Measurements from ENCODE around the gene PIK3C2G.

DNA sequence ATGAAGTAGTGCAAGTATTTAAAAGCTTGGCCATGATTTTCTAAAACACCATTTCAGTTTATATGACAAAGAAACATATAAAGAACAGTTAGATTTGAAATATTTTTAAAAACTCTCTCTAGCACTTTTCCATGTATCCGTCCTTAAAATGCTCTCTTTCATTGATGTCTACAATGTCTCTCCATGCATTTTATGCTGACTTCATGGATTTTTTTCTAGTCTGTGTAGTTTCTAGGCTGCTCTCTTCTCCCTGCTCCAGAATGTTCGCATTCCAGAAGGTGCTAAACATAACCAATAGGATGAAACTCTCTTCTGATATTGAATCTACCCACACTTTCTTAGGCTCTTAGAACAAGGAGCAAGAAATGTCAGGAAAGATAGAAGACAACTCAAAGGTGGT, 351.7 kb downstream of the PIK3C2G start:
- TF ChIP-seq, protein P1, sequence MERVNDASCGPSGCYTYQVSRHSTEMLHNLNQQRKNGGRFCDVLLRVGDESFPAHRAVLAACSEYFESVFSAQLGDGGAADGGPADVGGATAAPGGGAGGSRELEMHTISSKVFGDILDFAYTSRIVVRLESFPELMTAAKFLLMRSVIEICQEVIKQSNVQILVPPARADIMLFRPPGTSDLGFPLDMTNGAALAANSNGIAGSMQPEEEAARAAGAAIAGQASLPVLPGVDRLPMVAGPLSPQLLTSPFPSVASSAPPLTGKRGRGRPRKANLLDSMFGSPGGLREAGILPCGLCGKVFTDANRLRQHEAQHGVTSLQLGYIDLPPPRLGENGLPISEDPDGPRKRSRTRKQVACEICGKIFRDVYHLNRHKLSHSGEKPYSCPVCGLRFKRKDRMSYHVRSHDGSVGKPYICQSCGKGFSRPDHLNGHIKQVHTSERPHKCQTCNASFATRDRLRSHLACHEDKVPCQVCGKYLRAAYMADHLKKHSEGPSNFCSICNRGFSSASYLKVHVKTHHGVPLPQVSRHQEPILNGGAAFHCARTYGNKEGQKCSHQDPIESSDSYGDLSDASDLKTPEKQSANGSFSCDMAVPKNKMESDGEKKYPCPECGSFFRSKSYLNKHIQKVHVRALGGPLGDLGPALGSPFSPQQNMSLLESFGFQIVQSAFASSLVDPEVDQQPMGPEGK (CRISPR knock-in tag; IDR thresholded peaks at IDR 0.05; ENCODE audit: borderline replicate concordance), result no peak
- TF ChIP-seq, protein P2, sequence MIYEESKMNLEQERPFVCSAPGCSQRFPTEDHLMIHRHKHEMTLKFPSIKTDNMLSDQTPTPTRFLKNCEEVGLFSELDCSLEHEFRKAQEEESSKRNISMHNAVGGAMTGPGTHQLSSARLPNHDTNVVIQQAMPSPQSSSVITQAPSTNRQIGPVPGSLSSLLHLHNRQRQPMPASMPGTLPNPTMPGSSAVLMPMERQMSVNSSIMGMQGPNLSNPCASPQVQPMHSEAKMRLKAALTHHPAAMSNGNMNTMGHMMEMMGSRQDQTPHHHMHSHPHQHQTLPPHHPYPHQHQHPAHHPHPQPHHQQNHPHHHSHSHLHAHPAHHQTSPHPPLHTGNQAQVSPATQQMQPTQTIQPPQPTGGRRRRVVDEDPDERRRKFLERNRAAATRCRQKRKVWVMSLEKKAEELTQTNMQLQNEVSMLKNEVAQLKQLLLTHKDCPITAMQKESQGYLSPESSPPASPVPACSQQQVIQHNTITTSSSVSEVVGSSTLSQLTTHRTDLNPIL (CRISPR knock-in tag; IDR thresholded peaks at IDR 0.05; ENCODE audit: low read depth), result no peak
- TF ChIP-seq ZC3H10 (CRISPR knock-in tag; IDR thresholded peaks at IDR 0.05) (no peak), ZFP30 (CRISPR knock-in tag; IDR thresholded peaks at IDR 0.05) (no peak), RARB (CRISPR knock-in tag; IDR thresholded peaks at IDR 0.05) (no peak), ZNF565 (CRISPR knock-in tag; conservative IDR thresholded peaks at IDR 0.05; ENCODE audit: low read depth) (no peak), ISL1 (CRISPR knock-in tag; IDR thresholded peaks at IDR 0.05) (no peak), ZFP3 (CRISPR knock-in tag; IDR thresholded peaks at IDR 0.05) (no peak), ARNTL (CRISPR knock-in tag; IDR thresholded peaks at IDR 0.05; ENCODE audit: borderline replicate concordance, low read depth) (no peak)
- TF ChIP-seq, protein P3, sequence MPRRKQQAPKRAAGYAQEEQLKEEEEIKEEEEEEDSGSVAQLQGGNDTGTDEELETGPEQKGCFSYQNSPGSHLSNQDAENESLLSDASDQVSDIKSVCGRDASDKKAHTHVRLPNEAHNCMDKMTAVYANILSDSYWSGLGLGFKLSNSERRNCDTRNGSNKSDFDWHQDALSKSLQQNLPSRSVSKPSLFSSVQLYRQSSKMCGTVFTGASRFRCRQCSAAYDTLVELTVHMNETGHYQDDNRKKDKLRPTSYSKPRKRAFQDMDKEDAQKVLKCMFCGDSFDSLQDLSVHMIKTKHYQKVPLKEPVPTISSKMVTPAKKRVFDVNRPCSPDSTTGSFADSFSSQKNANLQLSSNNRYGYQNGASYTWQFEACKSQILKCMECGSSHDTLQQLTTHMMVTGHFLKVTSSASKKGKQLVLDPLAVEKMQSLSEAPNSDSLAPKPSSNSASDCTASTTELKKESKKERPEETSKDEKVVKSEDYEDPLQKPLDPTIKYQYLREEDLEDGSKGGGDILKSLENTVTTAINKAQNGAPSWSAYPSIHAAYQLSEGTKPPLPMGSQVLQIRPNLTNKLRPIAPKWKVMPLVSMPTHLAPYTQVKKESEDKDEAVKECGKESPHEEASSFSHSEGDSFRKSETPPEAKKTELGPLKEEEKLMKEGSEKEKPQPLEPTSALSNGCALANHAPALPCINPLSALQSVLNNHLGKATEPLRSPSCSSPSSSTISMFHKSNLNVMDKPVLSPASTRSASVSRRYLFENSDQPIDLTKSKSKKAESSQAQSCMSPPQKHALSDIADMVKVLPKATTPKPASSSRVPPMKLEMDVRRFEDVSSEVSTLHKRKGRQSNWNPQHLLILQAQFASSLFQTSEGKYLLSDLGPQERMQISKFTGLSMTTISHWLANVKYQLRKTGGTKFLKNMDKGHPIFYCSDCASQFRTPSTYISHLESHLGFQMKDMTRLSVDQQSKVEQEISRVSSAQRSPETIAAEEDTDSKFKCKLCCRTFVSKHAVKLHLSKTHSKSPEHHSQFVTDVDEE (CRISPR knock-in tag; IDR thresholded peaks at IDR 0.05), result no peak

Measured in SK-N-SH treated with all-trans-retinoic acid at 6 μM for 48 hours (cell line).